Measurements from ENCODE around the gene CHEK2. TPM values are rescaled to one million over a fixed set of nuclear protein-coding genes. Genes with fewer than 3 reads are reported as not detected.

The CHEK2 gene
- total RNA-seq, 1 experiment from 2014 or later, result 61.1 TPM

DNA sequence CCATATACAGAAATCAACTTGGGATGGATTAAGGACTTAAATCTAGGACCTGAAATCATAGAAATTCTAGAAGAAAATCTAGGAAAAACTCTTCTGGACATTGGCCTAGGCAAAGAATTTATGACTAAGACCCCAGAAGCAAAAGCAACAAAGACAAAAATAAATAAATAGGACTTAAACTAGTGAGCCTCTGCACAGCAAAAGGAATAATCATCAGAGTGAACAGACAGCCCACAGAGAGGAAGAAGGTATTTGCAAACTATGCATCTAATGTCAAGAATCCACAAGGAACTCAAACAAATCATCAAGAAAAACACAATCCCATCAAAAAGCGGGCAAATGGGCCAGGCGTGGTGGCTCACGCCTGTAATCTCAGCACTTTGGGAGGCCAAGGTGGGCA lies 94.4 kb downstream of the CHEK2 start:
- no peak overlapping the region for H3K9ac ChIP-seq (ENCODE audit: extremely low read depth, insufficient read length, low read length)
- no peaks in the 10 kb centered on the region for H3K9me3 ChIP-seq (ENCODE audit: control insufficient read depth, low read depth, low read length)
- no peak overlapping the region for H2BK120ac ChIP-seq (ENCODE audit: low read depth, low read length, poor library complexity, severe bottlenecking)
- Mint-ChIP-seq H3K27ac (no peak overlapping the region), H3K27me3 (ENCODE audit: low read depth) (no peaks in the 10 kb centered on the region), H3K4me1 (peaks cover 2 to 13% of the 10 kb centered on the region in 2 experiments; a peak in 3 of 4 replicates), H3K4me3 (no peak overlapping the region), H3K36me3 (ENCODE audit: insufficient read depth in 1 of 3, low read depth in 3 of 3) (no peaks in the 10 kb centered on the region), H3K9me3 (no peaks in the 10 kb centered on the region; a peak in 1 of 5 replicates)
- H2BK12ac ChIP-seq (ENCODE audit: insufficient read length, low read depth, low read length), result no peak overlapping the region
- no peak overlapping the region for H4K5ac ChIP-seq (ENCODE audit: insufficient read length, low read depth, low read length)
- no peak overlapping the region for H4K8ac ChIP-seq (replicated peaks; ENCODE audit: insufficient read length, low read depth, low read length)
- no peak overlapping the region for H2AK5ac ChIP-seq (ENCODE audit: insufficient read length, low read length)
- no peak overlapping the region for H3K56ac ChIP-seq (ENCODE audit: insufficient read length, low read depth, low read length)
- no peak overlapping the region for H3K27ac ChIP-seq (ENCODE audit: insufficient read length, low read depth, low read length)
- H3K23ac ChIP-seq (ENCODE audit: insufficient read length, low read depth, low read length), result no peak overlapping the region
- no peak overlapping the region for H3K18ac ChIP-seq (ENCODE audit: insufficient read length, low read depth, low read length)
- DNase-seq, result no peak
- H2BK15ac ChIP-seq (ENCODE audit: low read depth, low read length), result no peak overlapping the region
- H2BK20ac ChIP-seq (ENCODE audit: low read depth, low read length, poor library complexity, severe bottlenecking), result no peak overlapping the region
- no peaks in the 10 kb centered on the region for H4K20me1 ChIP-seq (ENCODE audit: control insufficient read depth, insufficient read depth, insufficient read length)
- TF ChIP-seq, protein P1, sequence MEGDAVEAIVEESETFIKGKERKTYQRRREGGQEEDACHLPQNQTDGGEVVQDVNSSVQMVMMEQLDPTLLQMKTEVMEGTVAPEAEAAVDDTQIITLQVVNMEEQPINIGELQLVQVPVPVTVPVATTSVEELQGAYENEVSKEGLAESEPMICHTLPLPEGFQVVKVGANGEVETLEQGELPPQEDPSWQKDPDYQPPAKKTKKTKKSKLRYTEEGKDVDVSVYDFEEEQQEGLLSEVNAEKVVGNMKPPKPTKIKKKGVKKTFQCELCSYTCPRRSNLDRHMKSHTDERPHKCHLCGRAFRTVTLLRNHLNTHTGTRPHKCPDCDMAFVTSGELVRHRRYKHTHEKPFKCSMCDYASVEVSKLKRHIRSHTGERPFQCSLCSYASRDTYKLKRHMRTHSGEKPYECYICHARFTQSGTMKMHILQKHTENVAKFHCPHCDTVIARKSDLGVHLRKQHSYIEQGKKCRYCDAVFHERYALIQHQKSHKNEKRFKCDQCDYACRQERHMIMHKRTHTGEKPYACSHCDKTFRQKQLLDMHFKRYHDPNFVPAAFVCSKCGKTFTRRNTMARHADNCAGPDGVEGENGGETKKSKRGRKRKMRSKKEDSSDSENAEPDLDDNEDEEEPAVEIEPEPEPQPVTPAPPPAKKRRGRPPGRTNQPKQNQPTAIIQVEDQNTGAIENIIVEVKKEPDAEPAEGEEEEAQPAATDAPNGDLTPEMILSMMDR (conservative IDR thresholded peaks at IDR 0.05), result no peak
- H3K4me2 ChIP-seq (ENCODE audit: insufficient read depth, insufficient read length, low read length), result no peak overlapping the region
- H3K4ac ChIP-seq (ENCODE audit: low read depth, low read length), result no peak overlapping the region
- H3K79me2 ChIP-seq (ENCODE audit: insufficient read depth, low read length), result no peaks in the 10 kb centered on the region
- H3K79me1 ChIP-seq (ENCODE audit: insufficient read depth, low read depth, low read length, poor library complexity, severe bottlenecking), result no peaks in the 10 kb centered on the region
- no CpG with 5 or more reads among the region's 3 CpGs for WGBS (ENCODE audit: extremely low coverage, insufficient read length, low lambda C conversion rate)
- no peaks in the 10 kb centered on the region for H3K23me2 ChIP-seq (ENCODE audit: insufficient read length, low read depth, low read length, poor library complexity, severe bottlenecking)
- H2AFZ ChIP-seq (ENCODE audit: low read length), result no peak overlapping the region
- no peak overlapping the region for H3K14ac ChIP-seq (ENCODE audit: insufficient read depth, low read length)
- H2BK5ac ChIP-seq (ENCODE audit: insufficient read length, low read length), result no peak overlapping the region
- H3T11ph ChIP-seq (ENCODE audit: low read length), result no peak overlapping the region
- H3K27me3 ChIP-seq (ENCODE audit: insufficient read depth, low read length), result no peaks in the 10 kb centered on the region
- H4K91ac ChIP-seq (ENCODE audit: insufficient read length, low read depth, low read length), result no peak overlapping the region
- no peaks in the 10 kb centered on the region for H3K4me1 ChIP-seq (ENCODE audit: insufficient read depth, low read length)

Data from H9 (cell line).